ENCODE data around the gene CA4.
"Not testable (repeated sequence)": the region's sequence is repeated elsewhere in the genome, so short reads cannot be mapped to it uniquely, and the experiment has no call there.

Gene CA4

DNA sequence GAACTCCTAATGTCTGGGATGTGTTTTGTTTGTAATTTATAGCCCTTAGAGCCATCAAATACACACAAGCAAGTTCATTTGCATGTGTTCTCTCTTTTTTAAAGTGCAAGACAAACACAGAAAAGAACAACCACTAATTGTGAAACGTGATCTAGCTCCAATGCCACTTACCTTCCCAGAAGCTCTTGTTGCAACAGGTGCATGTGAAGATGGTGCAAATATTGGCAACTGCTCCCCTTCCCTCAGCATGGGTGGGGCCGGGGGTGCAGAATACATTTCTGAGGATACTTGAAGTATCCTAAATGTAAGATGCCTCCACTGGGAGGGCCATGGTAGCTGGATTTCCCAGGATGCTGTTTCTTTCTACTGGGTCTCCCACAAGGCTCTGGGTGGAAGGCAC lies 28.4 kb downstream of the CA4 start:
- not testable (repeated sequence) for DNase-seq

DNA sequence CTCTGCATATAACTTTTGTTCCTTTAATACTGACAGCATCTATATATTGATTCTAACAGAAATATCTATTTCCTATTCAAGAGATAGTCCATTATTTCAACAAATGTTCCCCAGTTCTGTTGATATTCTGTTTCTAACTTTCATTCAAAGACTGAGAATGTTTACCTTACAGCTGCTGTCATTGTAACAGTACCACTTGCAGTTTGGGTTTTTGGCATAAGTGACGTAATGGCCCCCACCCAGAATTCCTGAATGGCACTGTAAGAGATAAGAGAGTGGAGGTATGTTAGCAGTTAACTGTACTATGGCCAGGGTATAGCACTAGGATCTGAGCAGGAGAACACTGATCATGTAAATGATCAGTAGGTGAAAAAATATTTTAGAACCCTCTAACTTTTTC lies 30.6 kb downstream of the CA4 start:
- not testable (repeated sequence) for DNase-seq

DNA sequence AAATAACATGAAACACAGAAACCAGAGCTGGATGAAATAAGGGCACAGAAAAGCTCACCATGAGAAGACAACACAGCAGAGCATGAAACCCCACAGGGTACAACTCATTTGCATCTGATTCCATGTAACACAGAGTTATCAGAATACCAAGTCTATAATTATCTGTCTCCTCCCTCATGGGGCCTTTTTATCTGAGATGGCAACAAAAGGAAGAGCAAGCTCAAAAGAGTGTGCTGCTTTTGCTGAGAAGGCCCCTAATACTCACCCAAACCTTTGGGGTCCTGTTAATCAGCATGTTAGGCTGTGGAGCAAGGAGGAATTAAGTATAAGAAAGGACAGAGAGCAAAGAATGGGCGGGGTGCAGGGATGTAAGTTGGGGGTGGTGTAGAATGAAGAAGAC lies 36.6 kb downstream of the CA4 start:
- DNase-seq, result not testable (repeated sequence)

DNA sequence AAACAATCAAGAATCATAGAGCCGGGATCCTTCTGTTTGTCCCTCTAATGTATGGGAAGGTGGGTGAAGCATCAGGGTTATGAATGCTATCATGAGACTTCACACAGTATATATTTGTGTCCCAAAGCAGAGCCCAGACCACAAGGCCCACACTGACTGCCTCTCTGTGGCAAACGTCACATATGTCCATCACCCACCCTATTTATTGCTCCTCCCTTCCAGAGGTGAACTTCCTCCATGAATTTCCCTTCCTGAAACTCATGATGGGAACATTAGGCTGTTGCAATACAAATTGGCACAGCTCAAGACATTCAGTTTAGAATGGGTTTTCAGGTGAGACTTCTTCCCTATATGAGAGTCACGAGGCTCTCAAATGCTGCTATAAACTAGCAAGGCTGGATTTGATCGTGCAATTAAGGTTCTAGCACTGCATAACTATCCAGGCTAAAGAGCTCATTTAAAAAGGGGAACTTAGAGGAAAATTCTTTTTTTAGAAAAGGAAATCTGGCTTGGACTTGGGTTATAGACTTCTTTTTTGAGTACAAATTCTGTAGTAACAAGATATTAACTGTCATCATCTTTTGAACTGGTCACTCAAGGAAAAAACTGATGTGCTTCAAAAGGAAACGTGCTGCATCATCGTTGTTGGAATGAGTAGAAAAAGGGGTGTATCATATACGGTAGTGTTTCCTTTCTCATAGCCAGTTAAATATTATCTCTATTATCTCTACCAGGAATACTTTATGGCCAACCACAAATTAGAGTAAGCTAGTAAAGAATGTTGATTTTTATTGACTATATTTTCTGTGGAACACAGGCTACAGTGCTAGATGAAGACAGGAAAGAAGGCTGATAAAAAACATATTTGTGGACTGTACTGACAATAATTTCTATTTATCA lies 37.3 kb downstream of the CA4 start:
- not testable (repeated sequence) for DNase-seq

DNA sequence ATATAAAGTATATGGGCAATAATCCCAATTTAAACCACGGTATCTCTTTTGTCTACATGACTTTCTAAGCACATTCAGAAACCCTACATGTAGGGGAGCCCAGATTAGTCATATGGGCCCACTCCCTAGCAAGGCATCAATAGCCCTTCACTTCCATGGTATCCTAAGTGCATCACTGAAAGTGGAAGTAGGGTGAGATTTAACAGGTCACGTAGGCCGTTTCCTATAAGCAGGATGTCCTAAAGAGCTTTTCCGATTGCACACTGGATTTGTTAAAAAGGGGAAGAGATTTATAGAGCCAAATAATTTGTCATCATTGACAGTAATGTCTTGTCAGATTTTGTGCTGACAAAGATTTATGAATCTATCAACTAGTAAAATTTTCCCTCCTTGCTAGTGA lies 39.0 kb downstream of the CA4 start:
- DNase-seq, result no peak

DNA sequence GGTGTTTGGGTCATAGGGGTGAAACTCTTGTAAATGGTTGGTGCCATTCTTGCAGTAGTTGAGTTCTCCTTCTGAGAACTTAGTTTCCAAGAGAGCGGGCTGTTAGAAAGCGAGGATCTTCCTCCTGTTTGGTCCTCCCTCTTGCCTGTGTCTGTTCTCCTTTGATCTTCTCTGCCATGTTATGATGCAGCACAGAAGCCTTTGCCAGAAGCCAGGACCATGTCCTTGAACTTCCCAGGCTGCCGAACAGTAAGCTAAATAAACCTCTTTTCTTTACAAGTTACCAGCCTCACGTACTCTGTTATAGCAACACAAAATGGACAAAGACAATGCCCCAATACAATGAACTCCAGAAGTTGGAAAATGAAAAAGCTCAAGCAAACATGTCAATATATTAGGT lies 40.3 kb downstream of the CA4 start:
- DNase-seq, result not testable (repeated sequence)

DNA sequence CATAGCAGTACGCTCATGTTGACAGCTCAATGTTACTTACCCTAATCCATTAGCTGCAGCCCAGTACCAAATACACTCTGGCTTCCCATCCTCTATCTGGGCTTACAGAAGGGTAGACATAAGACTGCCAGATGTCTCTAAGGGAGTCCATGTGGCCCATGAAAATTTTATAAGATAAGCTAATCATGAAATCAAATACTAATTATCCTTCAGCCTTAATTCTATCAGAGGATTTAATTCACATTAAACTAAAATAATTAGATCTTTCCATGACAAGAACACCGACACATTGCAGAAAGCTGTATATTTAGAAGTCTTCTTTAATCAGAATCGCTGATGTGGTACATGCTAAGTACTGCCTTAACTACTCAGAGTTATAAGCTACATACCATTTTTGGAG lies 43.3 kb downstream of the CA4 start:
- not testable (repeated sequence) for DNase-seq

DNA sequence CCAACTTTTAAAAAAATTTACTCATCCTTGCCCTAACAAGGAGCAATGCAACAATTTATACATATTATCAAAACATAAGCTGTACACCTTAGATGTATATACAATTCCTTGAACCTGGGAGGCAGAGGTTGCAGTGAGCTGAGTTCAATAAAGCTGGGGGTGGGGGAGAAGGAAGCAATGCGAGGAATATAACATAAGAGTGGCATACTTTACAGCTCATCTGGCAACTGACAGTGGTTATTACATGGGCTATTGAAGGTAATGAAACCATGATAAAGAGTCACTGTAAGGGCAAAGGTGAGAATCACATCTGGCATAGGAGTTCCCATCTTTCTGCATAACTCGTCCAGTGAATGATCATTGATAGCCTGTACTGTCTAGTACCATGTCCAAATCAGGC lies 43.7 kb downstream of the CA4 start:
- no peak for DNase-seq

DNA sequence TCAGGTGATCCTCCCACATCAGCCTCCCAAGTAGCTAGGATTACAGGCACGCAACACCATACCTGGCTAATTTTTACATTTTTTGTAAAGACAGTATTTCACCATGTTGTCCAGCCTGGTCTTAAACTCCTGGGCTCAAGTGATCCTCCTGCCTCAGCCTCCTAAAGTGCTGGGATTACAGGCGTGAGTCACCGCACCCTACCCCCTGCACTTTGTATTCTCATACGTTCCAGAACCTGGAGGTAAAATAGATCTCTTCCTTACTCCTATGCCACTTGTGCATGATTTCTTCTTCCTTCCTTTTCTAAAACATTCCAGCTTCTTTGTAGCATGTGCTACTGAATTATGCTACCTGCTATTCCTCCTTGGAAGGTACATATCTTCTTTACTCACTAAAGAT lies 44.4 kb downstream of the CA4 start:
- DNase-seq, result not testable (repeated sequence)

DNA sequence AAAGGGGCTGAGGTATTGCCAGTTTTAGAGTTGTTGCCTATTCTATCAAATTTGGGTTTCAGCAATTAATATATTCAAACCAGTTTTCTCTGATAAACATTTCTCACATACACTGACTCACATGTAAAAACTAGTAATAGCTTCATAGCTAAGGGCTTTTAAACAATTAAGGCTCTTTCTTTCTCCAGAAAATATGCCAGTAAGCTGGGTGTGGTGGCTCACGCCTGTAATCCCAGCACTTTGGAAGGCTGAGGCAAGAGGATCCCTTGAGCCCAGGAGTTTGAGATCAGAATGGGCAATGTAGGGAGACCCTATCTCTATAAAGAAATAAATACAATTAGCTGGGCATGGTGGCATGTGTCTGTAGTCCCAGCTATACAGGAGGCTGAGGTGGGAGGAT lies 48.9 kb downstream of the CA4 start:
- DNase-seq, result not testable (repeated sequence)

DNA sequence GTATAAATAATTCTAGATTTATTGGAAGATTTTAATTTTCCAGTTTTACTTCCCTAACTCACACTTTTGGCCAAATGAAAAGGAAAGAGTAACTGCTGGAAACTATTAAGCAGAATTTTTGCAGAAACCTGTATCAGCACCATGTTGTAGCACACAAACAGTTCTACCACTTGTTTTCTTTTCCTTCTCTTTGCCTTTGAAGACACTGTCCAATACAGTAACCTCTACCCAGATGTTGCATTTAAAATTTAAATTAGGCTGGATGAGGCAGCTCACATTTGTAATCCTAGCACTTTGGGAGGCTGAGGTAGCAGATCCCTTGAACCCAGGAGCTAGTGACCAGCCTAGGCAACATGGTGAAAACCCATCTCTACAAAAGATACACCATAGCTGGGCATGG lies 56.0 kb downstream of the CA4 start:
- not testable (repeated sequence) for DNase-seq

DNA sequence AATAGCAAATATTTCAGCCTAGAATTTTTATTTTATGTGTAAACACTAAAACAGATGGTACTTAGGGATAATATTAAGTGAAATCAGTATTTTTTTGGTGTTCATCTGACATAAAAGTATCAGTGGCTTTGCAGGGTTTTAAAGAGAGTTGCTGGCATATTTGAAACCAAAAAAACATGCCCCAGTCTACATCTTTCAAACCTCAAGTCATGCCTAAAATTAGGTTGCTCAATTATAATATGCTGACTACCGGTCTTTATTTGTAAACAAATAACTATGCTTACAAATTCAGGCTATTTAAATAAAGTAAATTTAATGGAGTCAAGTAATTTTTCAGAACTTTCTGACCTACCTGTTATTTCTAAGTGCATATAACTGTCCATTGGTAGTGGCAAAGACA lies 58.5 kb downstream of the CA4 start:
- not testable (repeated sequence) for DNase-seq

Measured in activated CD4-positive, alpha-beta T cell treated with anti-CD3 and anti-CD28 coated beads, Interleukin-10, Interleukin-2, amounts not matched to agents 100 ng/mL and 50 ng/mL, durations not matched to agents 16 hours and 8 hours (primary cell).